Activated CD4-positive, alpha-beta T cell treated with anti-CD3 and anti-CD28 coated beads, Interleukin-2, amount 50 U/mL, for 24 hours (primary cell): ENCODE measurements around the gene BMP5.

Source experiments
- DNase-seq, 2 donors: peaks; one replicate each; pipeline ENCODE4 v3.0.0-alpha.2; 2020; ENCODE audit warnings: low read depth in 1 of 2, low spot score in 1 of 2

BMP5 gene

GRCh38 chr6:55726144-55726543 lies 149.2 kb downstream of the BMP5 start:
- DNase-seq, result no peak

DNA sequence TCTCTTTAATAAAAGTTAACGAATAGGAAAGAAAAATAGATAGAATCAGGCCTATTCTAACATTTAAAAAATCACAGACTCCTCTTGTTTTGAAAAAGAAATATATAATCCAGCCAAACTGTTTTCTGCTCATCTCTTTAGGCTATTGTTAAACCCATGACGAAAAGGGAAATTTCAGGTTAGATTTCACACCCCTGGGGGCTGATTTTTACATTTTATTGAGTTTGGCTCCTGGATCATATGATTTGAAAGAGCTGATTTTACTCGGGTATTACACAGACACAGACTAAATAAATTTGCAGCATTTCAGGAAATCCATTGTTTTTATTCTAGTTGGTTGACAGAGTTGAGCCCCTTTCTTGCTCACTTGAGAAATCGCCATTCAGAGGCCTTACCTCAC lies 160.6 kb downstream of the BMP5 start:
- no peak for DNase-seq

DNA sequence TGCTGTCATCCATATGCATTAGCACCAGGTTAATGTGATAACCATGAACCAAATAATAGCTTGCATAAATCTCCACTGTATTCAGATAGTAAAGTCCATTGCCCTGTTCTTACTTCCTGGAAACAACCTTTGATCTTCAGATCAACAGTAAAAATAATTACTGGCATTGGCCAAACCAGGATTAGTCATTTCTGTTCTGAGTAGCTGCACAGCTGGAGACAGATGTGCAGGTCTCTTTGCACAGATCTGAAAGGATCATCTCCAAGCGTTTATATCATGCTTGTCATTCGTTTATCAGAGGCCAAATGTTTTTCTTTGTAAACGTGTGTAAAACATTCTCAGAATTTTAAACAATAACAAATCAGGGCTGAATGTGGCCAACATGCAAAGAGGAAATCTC lies 162.0 kb downstream of the BMP5 start:
- DNase-seq, result no peak

- no peak for DNase-seq
These were observed 166.7 kb downstream of the BMP5 start for GRCh38 chr6:55708711-55709110.

DNA sequence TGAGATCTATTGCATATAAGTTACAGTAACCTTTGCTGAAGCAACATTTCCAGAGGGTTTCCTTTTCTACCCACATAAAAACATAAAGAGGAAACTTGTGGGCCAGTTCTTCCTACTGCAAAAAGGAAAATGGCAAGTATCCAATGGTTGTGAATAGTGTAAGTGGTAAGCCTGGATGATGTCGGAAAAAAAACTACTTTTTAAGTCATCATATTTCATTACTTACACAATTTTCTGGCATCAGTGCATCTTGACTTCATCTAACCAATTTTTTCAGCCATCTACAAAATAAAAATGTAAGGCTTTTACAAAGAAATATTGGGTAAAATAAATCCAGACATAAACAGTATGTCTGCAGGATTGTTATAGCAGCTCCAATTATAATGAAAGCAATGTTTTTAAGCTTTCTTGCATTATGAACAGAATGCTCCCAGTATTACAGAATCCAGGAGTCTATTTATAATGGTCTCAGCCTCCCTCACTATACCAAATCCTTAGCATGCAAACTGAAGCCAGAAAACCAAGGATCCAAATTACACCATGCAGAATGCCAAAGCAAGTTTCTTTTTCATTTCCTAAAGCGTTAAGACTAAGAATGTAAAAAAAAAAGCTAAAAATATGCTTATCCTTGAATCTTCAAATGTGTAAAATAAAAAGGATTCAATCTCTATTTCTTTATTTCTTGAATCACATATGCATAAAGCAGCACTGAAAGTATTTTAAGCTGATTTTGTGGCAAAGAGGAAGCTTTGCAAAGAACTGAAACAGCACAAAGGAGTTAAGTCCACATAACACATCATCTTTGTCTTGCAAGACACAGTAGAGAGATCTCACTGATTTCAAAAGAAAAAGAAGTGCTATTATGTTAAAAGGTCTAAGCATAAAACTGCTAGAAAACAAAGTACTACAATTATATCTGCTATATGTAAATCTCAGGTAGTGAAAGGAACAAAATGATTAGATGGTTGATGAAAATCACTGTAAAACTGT lies 169.6 kb downstream of the BMP5 start:
- no peak for DNase-seq

- no peak for DNase-seq
These were observed 171.0 kb downstream of the BMP5 start for GRCh38 chr6:55704421-55704820.
